IPS DF 6.9 (cell line): Measurements from ENCODE around the gene SLC25A4.
"Not testable (repeated sequence)": the region's sequence is repeated elsewhere in the genome, so short reads cannot be mapped to it uniquely, and the experiment has no call there.

Experiments used
- DNase-seq: peaks from one replicate; pipeline ENCODE4 v3.0.0-alpha.2; 2013; ENCODE audit warnings: low read depth, low spot score
- H3K27ac ChIP-seq: one replicate; pipeline ENCODE4 v1.5.1; 2013; ENCODE audit warnings: low read length, control low read depth
- H3K27me3 ChIP-seq: 2 replicates; pipeline ENCODE4 v1.6.1; 2013; ENCODE audit warnings: mild to moderate bottlenecking, low read length; ENCODE audit not compliant: control insufficient read depth, insufficient read depth
- H3K36me3 ChIP-seq: 2 replicates; pipeline ENCODE4 v1.6.1; 2013; ENCODE audit warnings: low read length; ENCODE audit not compliant: control insufficient read depth, insufficient read depth
- H3K4me1 ChIP-seq: 2 replicates; pipeline ENCODE4 v1.6.1; 2013; ENCODE audit warnings: low read length; ENCODE audit not compliant: control insufficient read depth, insufficient read depth
- H3K4me3 ChIP-seq: 2 replicates; pipeline ENCODE4 v1.5.1; 2013; ENCODE audit warnings: mild to moderate bottlenecking, low read length
- H3K9me3 ChIP-seq: 2 replicates; pipeline ENCODE4 v1.6.1; 2013; ENCODE audit warnings: low read length, inconsistent platforms; ENCODE audit not compliant: control insufficient read depth, insufficient read depth
- WGBS: extraction: QIAGEN DNeasy Blood & Tissue Kit; methylation state at CpG from one replicate; pipeline ENCODE4 v1.1.7; 2013; ENCODE audit warnings: mixed read lengths, missing lambda C conversion rate; ENCODE audit not compliant: insufficient read length, insufficient coverage; 5-methylcytosine and 5-hydroxymethylcytosine counted together

The SLC25A4 gene

GRCh38 chr4:185107574-185107973, 35.5 kb upstream of the SLC25A4 start:
- WGBS: no CpG with 5 or more reads among the region's 6 CpGs
- H3K4me3 ChIP-seq, H3K27me3 ChIP-seq, H3K4me1 ChIP-seq, DNase-seq, H3K36me3 ChIP-seq, H3K9me3 ChIP-seq: not testable (repeated sequence)
- H3K27ac ChIP-seq: peak overlapping the region; percentile 67

GRCh38 chr4:185108185-185108584, 34.9 kb upstream of the SLC25A4 start:
- Histone ChIP-seq H3K4me3 (no peak overlapping the region), H3K36me3 (no peaks in the 10 kb centered on the region), H3K9me3 (no peaks in the 10 kb centered on the region), H3K27ac (peak overlapping the region; percentile 67), H3K27me3 (no peaks in the 10 kb centered on the region), H3K4me1 (peaks cover 3% of the 10 kb centered on the region; the same call in 1 of the 2 replicates)
- no CpG with 5 or more reads among the region's 2 CpGs for WGBS
- DNase-seq: no peak

GRCh38 chr4:185108669-185109068, 34.4 kb upstream of the SLC25A4 start:
- Histone ChIP-seq H3K4me1 (peaks cover 3% of the 10 kb centered on the region; the same call in 1 of the 2 replicates), H3K4me3 (no peak overlapping the region), H3K36me3 (no peaks in the 10 kb centered on the region), H3K9me3 (no peaks in the 10 kb centered on the region), H3K27ac (no peak overlapping the region), H3K27me3 (no peaks in the 10 kb centered on the region)
- no peak for DNase-seq
- no CpG with 5 or more reads among the region's 4 CpGs for WGBS

GRCh38 chr4:185109736-185110135, 33.3 kb upstream of the SLC25A4 start:
- Histone ChIP-seq H3K27me3 (no peaks in the 10 kb centered on the region), H3K27ac (peak overlapping the region; percentile 16), H3K9me3 (no peaks in the 10 kb centered on the region), H3K36me3 (no peaks in the 10 kb centered on the region), H3K4me3 (no peak overlapping the region), H3K4me1 (peaks cover 3% of the 10 kb centered on the region; the same call in 1 of the 2 replicates)
- no peak for DNase-seq

- H3K27ac ChIP-seq: peak overlapping the region; percentile 16
- H3K4me3 ChIP-seq: no peak overlapping the region
- no peaks in the 10 kb centered on the region for H3K36me3 ChIP-seq
- H3K9me3 ChIP-seq: no peaks in the 10 kb centered on the region
- DNase-seq: no peak
- WGBS: no CpG with 5 or more reads among the region's 11 CpGs
- H3K4me1 ChIP-seq: peaks cover 3% of the 10 kb centered on the region; the same call in 1 of the 2 replicates
- no peaks in the 10 kb centered on the region for H3K27me3 ChIP-seq
Observed at GRCh38 chr4:185110375-185110823, 32.7 kb upstream of the SLC25A4 start.

- no peak overlapping the region for H3K4me3 ChIP-seq
- H3K27ac ChIP-seq: no peak overlapping the region
- DNase-seq: no peak
- H3K27me3 ChIP-seq: no peaks in the 10 kb centered on the region
- no CpG with 5 or more reads among the region's 2 CpGs for WGBS
- no peaks in the 10 kb centered on the region for H3K9me3 ChIP-seq
- no peaks in the 10 kb centered on the region for H3K36me3 ChIP-seq
- H3K4me1 ChIP-seq: peaks cover 5% of the 10 kb centered on the region; the same call in 1 of the 2 replicates
Observed at GRCh38 chr4:185112104-185112503, 31.0 kb upstream of the SLC25A4 start.

GRCh38 chr4:185113340-185113739, 29.7 kb upstream of the SLC25A4 start:
- H3K4me3 ChIP-seq: no peak overlapping the region
- no peaks in the 10 kb centered on the region for H3K27me3 ChIP-seq
- peaks cover 5% of the 10 kb centered on the region; the same call in 1 of the 2 replicates for H3K4me1 ChIP-seq
- no peak for DNase-seq
- WGBS: 100% methylated on average over 1 of the region's 2 CpGs
- no peaks in the 10 kb centered on the region for H3K9me3 ChIP-seq
- no peaks in the 10 kb centered on the region for H3K36me3 ChIP-seq
- H3K27ac ChIP-seq: no peak overlapping the region

- no CpG with 5 or more reads among the region's 9 CpGs for WGBS
- H3K36me3 ChIP-seq: no peaks in the 10 kb centered on the region
- H3K27me3 ChIP-seq: no peaks in the 10 kb centered on the region
- H3K4me3 ChIP-seq: no peak overlapping the region
- H3K9me3 ChIP-seq: no peaks in the 10 kb centered on the region
- no peak overlapping the region for H3K27ac ChIP-seq
- H3K4me1 ChIP-seq: 0 out of 2 replicates have a peak, but pooled peaks cover 2% of the 10 kb centered on the region
- DNase-seq: no peak
Observed at GRCh38 chr4:185115827-185116232, 27.2 kb upstream of the SLC25A4 start.

- 0 out of 2 replicates have a peak, but pooled peaks cover 2% of the 10 kb centered on the region for H3K4me1 ChIP-seq
- WGBS: no CpG with 5 or more reads among the region's 7 CpGs
- no peaks in the 10 kb centered on the region for H3K9me3 ChIP-seq
Observed at GRCh38 chr4:185117300-185117934, 25.6 kb upstream of the SLC25A4 start.

GRCh38 chr4:185118876-185119275, 24.2 kb upstream of the SLC25A4 start:
- WGBS: no CpG with 5 or more reads among the region's 7 CpGs
- Histone ChIP-seq H3K9me3 (no peaks in the 10 kb centered on the region), H3K4me3 (no peak overlapping the region), H3K4me1 (0 out of 2 replicates have a peak, but pooled peaks cover 2% of the 10 kb centered on the region), H3K27me3 (no peaks in the 10 kb centered on the region), H3K27ac (no peak overlapping the region), H3K36me3 (no peaks in the 10 kb centered on the region)
- no peak for DNase-seq

More at GRCh38 chr4:185117300-185117934, 25.6 kb upstream of the SLC25A4 start:
- no peaks in the 10 kb centered on the region for H3K27me3 ChIP-seq
- no peaks in the 10 kb centered on the region for H3K36me3 ChIP-seq
- DNase-seq: no peak
- no peak overlapping the region for H3K4me3 ChIP-seq
- no peak overlapping the region for H3K27ac ChIP-seq

- not testable (repeated sequence) for DNase-seq, H3K27ac ChIP-seq, H3K9me3 ChIP-seq, H3K36me3 ChIP-seq, H3K4me1 ChIP-seq, H3K4me3 ChIP-seq, H3K27me3 ChIP-seq
- WGBS: no CpG with 5 or more reads among the region's 5 CpGs
Observed at GRCh38 chr4:185119467-185119866, 23.6 kb upstream of the SLC25A4 start.
